Parathyroid adenoma (tissue), 2 donors: ENCODE results near the gene SUGP2.
A peak's percentile ranks its signal among the peaks of the same experiment; 100 is the strongest.

Source experiments
- H2AFZ ChIP-seq: fragments of 300-600 bp; sonication (generic); one replicate; pipeline ENCODE4 v1.7.0; 2017; ENCODE audit warnings: antibody characterized with exemption, mild to moderate bottlenecking
- H3K27ac ChIP-seq: fragments of 300-600 bp; sonication (generic); one replicate; pipeline ENCODE4 v1.7.0; 2017
- H3K27me3 ChIP-seq: fragments of 300-600 bp; sonication (generic); one replicate; pipeline ENCODE4 v1.7.0; 2017; ENCODE audit warnings: low read length; ENCODE audit not compliant: control insufficient read depth, insufficient read depth
- H3K36me3 ChIP-seq: fragments of 300-600 bp; sonication (generic); one replicate; pipeline ENCODE4 v1.7.0; 2017; ENCODE audit warnings: low read length; ENCODE audit not compliant: control insufficient read depth, insufficient read depth
- H3K4me1 ChIP-seq: fragments of 300-600 bp; sonication (generic); one replicate; pipeline ENCODE4 v1.7.0; 2017; ENCODE audit warnings: control low read depth
- H3K4me2 ChIP-seq: fragments of 300-600 bp; sonication (generic); one replicate; pipeline ENCODE4 v1.7.0; 2017; ENCODE audit warnings: low read length
- H3K4me3 ChIP-seq: fragments of 300-600 bp; sonication (generic); one replicate; pipeline ENCODE4 v1.7.0; 2017; ENCODE audit warnings: low read depth, low read length
- H3K79me2 ChIP-seq: fragments of 300-600 bp; sonication (generic); one replicate; pipeline ENCODE4 v1.7.0; 2017; ENCODE audit warnings: control low read depth
- H3K9ac ChIP-seq: fragments of 300-600 bp; sonication (generic); one replicate; pipeline ENCODE4 v1.7.0; 2017; ENCODE audit warnings: mild to moderate bottlenecking
- H3K9me3 ChIP-seq: fragments of 300-600 bp; sonication (generic); one replicate; pipeline ENCODE4 v1.7.0; 2017; ENCODE audit warnings: low read length; ENCODE audit not compliant: control insufficient read depth
- TF ChIP-seq, protein P1 (sequence below): fragments of 300-600 bp; sonication (generic); IDR thresholded peaks from one replicate; pipeline ENCODE4 v1.7.0; 2017; ENCODE audit warnings: antibody characterized with exemption, mild to moderate bottlenecking
- donor health status: primary hyperparathyroidism.

The SUGP2 gene

DNA sequence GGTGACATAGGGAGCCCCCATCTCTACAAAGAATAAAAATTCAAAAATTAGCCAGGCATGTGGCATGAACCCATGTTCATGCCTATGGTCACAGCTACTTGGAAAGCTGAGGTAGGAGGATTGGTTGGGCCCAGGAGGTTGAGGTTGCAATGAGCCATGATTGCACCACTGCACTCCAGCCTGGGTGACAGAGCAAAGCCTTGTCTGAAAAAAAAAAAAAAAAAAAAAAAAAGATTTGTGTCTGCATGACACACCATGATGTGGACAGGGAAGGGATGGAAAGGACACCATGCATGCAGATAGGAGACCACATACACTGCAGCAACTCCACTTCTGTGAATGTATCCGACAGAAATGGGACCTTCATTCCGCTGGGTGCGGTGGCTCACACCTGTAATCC, 58.3 kb downstream of the SUGP2 start:
- no peak overlapping the region for H3K9ac ChIP-seq
- no peak overlapping the region for H2AFZ ChIP-seq
- H3K27ac ChIP-seq, result no peak overlapping the region
- H3K9me3 ChIP-seq, result no peaks in the 10 kb centered on the region
- no peak overlapping the region for H3K4me3 ChIP-seq
- H3K36me3 ChIP-seq, result no peaks in the 10 kb centered on the region
- TF ChIP-seq, protein P1, sequence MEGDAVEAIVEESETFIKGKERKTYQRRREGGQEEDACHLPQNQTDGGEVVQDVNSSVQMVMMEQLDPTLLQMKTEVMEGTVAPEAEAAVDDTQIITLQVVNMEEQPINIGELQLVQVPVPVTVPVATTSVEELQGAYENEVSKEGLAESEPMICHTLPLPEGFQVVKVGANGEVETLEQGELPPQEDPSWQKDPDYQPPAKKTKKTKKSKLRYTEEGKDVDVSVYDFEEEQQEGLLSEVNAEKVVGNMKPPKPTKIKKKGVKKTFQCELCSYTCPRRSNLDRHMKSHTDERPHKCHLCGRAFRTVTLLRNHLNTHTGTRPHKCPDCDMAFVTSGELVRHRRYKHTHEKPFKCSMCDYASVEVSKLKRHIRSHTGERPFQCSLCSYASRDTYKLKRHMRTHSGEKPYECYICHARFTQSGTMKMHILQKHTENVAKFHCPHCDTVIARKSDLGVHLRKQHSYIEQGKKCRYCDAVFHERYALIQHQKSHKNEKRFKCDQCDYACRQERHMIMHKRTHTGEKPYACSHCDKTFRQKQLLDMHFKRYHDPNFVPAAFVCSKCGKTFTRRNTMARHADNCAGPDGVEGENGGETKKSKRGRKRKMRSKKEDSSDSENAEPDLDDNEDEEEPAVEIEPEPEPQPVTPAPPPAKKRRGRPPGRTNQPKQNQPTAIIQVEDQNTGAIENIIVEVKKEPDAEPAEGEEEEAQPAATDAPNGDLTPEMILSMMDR, result no peak
- H3K4me1 ChIP-seq, result no peaks in the 10 kb centered on the region
- no peak overlapping the region for H3K4me2 ChIP-seq
- H3K27me3 ChIP-seq, result no peaks in the 10 kb centered on the region
- no peaks in the 10 kb centered on the region for H3K79me2 ChIP-seq

DNA sequence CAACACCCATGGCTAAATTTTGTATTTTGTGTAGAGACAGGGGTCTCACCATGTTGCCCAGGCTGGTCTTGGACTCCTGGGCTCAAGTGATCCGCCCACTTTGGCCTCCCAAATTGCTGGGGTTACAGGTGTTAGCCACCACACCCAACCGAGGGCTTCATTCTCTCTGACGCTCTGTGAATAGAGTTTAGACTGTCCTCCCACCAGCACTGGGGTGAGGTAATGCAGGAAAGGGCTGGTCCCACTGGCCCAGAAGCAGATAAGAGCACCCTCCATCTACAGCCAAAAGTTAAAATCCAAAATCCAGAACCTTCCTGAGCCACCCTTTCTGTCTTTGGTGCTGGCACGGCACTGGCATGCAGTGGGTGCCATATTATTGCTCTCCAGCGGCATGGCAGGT, 60.5 kb downstream of the SUGP2 start:
- TF ChIP-seq, protein P1, result no peak
- no peak overlapping the region for H3K4me2 ChIP-seq
- no peak overlapping the region for H3K4me3 ChIP-seq
- no peaks in the 10 kb centered on the region for H3K36me3 ChIP-seq
- H3K27me3 ChIP-seq, result no peaks in the 10 kb centered on the region
- H3K79me2 ChIP-seq, result no peaks in the 10 kb centered on the region
- peak overlapping the region; percentile 17 for H2AFZ ChIP-seq
- H3K27ac ChIP-seq, result no peak overlapping the region
- no peak overlapping the region for H3K9ac ChIP-seq
- peaks cover 5% of the 10 kb centered on the region for H3K4me1 ChIP-seq
- H3K9me3 ChIP-seq, result no peaks in the 10 kb centered on the region

DNA sequence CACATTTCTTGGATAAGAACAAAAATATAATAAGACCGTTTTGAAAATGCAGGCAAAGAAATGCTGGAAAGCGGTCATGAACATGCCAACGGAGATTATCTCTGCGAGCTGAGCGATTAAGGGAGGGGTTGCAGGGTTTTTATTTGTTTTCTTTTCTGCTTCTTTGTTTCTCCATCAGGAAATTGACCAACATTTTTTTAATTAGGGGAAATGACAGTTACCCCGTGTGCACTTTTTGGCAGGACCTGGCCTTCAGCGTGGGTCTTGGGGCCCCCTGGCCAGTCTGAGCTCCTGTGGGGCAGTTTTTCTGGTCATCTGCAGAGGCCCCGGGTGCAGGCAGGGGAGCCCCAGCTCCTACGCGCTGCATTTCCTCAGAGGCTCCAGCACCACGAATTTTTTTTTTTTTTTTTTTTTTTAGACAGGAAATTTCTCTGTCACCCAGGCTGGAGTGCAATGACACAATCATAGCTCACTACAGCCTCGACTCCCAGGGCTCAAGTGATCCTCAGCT, 61.0 kb downstream of the SUGP2 start:
- no peaks in the 10 kb centered on the region for H3K79me2 ChIP-seq
- peak overlapping the region; percentile 45 for H3K27ac ChIP-seq
- H3K4me2 ChIP-seq, result peak overlapping the region; percentile 17
- H3K27me3 ChIP-seq, result no peaks in the 10 kb centered on the region
- TF ChIP-seq, protein P1, result no peak
- no peaks in the 10 kb centered on the region for H3K9me3 ChIP-seq
- H3K9ac ChIP-seq, result no peak overlapping the region
- H3K4me3 ChIP-seq, result no peak overlapping the region
- no peaks in the 10 kb centered on the region for H3K36me3 ChIP-seq
- peaks cover 6% of the 10 kb centered on the region for H3K4me1 ChIP-seq
- peak overlapping the region; percentile 17 for H2AFZ ChIP-seq

DNA sequence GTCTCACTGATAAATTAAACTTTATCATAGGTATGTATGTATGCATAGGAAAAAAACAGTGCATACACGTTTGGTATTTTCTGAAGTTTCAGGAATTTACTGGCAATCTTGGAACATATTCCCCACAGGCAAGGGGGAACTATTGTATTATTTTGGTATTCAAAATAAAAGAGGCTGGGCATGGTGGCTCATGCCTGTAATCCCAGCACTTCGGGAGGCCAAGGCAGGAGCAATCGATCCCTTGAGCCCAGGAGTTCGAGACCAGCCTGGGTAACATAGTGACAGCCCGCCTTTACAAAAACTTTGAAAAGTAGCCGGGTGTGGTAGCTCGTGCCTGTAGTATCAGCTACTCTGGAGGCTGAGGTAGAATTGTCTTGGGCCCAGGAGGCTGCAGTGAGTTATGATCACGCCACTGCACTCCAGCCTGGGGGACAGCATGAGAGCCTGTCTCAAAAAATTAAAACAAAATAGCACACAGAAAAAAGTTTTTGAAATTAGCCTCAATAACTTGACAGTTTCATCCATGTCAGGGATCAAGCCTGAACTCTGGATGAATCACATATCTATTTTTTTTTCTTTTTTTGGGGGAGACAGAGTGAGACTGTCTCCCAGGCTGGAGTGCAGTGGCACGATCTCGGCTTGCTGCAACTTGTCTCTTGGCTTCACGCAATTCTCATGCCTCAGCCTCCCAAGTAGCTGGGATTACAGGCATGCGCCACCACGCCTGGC, 63.2 kb downstream of the SUGP2 start:
- TF ChIP-seq, protein P1, result no peak
- no peaks in the 10 kb centered on the region for H3K79me2 ChIP-seq
- H3K4me1 ChIP-seq, result peaks cover 17% of the 10 kb centered on the region
- no peak overlapping the region for H3K9ac ChIP-seq
- no peaks in the 10 kb centered on the region for H3K27me3 ChIP-seq
- H3K27ac ChIP-seq, result no peak overlapping the region
- no peaks in the 10 kb centered on the region for H3K36me3 ChIP-seq
- H3K9me3 ChIP-seq, result no peaks in the 10 kb centered on the region
- H3K4me3 ChIP-seq, result no peak overlapping the region
- H2AFZ ChIP-seq, result peak overlapping the region; percentile 3
- no peak overlapping the region for H3K4me2 ChIP-seq
